ENCODE results near the gene ARHGEF16.
A peak's percentile ranks its signal among the peaks of the same experiment; 100 is the strongest.

The ARHGEF16 gene

DNA sequence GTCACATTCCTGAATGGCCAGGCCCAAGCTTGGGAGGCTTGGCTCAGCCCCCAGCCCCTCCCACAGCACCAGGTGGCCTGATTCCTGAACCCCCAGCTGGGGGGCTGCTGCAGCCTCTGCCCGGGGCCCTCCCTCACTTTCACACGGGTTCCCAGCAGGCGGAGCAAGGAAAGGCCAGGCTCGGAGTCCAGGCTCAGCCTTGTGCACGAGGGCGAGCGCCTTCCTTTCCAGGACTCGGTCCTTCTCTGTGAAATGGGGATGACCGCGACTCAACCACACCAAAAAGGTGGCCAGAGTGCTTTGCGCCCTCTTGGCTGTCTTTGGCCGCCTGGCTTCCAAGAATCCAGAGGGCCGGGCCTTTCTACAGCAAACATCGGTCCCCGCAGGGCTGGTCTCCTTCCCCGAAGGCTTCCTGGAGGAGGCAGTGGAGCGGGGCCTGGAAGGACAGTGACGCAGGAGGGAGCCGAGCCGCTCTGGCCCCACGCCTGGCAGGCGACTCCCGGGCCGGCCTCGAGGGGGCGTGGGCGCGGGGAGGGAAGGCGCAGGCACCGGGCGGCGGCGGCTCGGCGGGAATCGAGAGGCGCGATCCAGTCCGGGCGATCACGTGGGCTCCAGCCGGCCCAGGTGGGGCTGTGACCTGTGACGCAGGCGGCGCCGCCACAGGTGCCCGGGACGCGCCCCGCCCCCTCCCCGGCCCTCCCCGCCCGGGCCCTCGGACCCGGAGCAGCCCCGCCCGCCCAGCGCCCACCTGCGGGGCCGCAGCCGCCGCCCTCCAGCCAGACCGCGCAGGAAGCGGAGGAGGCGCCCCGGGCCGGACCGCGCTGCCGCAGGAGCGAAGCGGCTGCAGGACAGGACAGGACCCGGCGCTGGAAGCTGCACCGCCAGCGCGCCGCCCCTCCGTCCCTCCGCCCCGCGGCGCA is at the start of gene ARHGEF16:
ARHGEF16 (plus strand) TSS at position 775 of the 920 bp plus-strand sequence. CDS start 8,420 bp downstream, outside the sequence.
- Mint-ChIP-seq H3K4me1 (ENCODE audit: low read depth) (peaks cover 2% of the 10 kb centered on the region), H3K27ac (no peak within 1 kb of the TSS), H3K36me3 (ENCODE audit: low read depth) (no peaks in the 10 kb centered on the region), H3K4me3 (peak within 1 kb of the TSS; percentile 51), H3K27me3 (peaks cover 8% of the 10 kb centered on the region), H3K9me3 (no peaks in the 10 kb centered on the region)

DNA sequence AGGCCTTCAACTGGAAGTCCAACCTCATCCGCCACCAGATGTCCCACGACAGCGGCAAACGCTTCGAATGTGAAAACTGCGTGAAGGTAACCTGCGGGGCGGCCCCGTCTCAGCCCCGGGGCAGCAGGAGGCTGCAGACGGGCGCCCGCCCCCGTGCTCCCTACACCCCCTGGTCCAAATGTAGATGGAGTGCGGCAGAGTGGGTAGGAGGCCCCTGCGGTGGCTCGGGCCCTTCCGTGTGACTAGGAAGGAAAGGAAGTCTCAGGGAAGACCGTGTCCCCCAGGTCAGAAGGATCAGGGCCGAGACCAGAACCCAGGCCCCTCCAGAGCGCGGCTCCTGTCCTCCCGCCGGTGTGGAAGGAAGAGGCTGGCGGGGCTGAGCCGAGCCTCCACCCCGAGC is 49.7 kb upstream of the ARHGEF16 start:
- Mint-ChIP-seq H3K27me3 (no peaks in the 10 kb centered on the region), H3K4me1 (ENCODE audit: low read depth) (no peaks in the 10 kb centered on the region), H3K9me3 (no peaks in the 10 kb centered on the region), H3K4me3 (no peak overlapping the region), H3K36me3 (ENCODE audit: low read depth) (no peaks in the 10 kb centered on the region), H3K27ac (no peak overlapping the region)

DNA sequence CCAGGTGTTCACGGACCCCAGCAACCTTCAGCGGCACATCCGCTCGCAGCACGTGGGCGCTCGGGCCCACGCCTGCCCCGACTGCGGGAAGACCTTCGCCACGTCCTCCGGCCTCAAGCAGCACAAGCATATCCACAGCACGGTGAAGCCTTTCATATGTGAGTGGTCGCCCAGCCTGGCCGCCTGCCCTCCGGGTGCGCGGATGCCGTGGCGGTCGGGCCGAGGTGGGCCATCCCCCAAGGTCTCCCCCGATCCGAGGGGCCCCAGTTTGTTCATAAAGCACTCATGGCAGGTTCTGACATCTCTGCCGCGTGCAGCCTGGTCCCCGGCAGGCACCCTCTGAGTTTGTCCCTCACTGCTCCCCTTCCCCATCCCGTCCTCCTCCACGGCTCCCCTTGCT is 49.0 kb upstream of the ARHGEF16 start:
- Mint-ChIP-seq H3K27ac (no peak overlapping the region), H3K4me3 (no peak overlapping the region), H3K9me3 (no peaks in the 10 kb centered on the region), H3K36me3 (ENCODE audit: low read depth) (no peaks in the 10 kb centered on the region), H3K4me1 (ENCODE audit: low read depth) (no peaks in the 10 kb centered on the region), H3K27me3 (no peaks in the 10 kb centered on the region)

DNA sequence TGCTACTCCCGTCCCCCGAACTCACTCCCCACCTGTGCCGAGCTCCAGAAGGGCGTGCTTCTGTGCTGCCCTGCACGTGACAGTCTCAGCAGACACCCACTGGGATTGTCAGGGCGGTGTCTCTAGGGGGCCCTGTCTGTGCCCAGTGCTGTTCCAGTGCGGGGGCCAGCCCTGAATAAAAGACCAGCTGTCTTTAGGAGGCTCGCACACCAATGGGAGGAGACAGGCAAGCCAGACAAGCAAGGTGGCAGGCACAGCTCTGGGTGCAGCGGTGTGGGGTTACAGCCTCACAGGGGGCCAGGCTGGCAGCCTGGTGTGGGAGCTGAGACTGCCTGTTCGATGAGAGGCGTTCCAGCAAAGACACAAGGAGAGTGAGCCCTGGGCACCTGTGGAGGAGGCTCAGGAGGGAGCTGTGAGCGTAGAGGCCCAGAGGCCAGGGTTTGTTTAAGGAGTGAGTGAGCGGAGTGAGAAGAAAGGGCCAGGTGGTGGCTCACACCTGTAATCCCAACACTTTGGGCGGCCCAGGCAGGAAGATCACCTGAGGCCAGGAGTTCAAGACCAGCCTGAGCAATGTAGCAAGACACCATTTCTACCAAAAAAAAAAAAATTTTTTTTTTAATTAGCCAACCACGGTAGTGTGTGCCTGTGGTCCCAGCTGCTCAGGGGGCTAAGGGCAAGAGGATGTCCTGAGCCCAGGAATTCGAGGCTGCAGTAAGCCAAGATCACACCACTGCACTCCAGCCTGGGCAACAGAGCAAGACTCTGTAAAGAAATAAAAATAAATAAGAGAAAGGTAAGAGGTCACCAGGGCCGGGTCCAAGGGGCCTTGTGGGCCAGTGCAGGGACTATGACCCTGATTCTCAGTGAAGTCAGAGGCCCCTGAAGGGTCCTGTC is 48.2 kb upstream of the ARHGEF16 start:
- Mint-ChIP-seq H3K27me3 (no peaks in the 10 kb centered on the region), H3K9me3 (no peaks in the 10 kb centered on the region), H3K4me1 (ENCODE audit: low read depth) (no peaks in the 10 kb centered on the region), H3K36me3 (ENCODE audit: low read depth) (no peaks in the 10 kb centered on the region), H3K4me3 (no peak overlapping the region), H3K27ac (no peak overlapping the region)

GRCh38 chr1:3407021-3407420 is 47.4 kb upstream of the ARHGEF16 start:
- H3K9me3 Mint-ChIP-seq = no peaks in the 10 kb centered on the region
- no peaks in the 10 kb centered on the region for H3K27me3 Mint-ChIP-seq
- H3K4me3 Mint-ChIP-seq = no peak overlapping the region
- H3K36me3 Mint-ChIP-seq (ENCODE audit: low read depth) = no peaks in the 10 kb centered on the region
- H3K27ac Mint-ChIP-seq = no peak overlapping the region
- no peaks in the 10 kb centered on the region for H3K4me1 Mint-ChIP-seq (ENCODE audit: low read depth)

DNA sequence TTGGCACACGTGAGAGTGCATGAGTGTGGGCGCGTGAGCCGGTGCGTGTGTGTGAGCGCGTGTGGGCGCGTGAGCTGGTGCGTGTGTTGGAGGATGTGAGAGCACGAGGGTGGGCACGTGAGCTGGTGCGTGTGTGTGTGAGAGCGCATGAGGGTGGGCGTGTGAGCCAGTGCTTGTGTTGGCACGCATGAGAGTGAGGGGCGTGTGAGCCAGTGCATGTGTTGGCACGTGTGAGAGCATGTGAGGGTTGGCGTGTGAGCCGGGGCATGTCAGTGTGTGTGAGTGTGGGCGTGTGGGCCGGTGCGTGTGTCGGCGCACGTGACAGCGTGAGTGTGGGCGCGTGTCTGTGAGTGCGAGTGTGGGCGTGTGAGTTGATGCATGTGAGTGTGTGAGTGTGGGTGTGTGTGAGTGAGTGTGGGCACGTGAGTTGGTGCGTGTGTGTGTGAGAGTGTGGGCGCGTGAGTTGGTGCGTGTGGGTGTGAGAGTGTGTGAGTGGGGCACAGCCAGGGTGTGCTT is 45.7 kb upstream of the ARHGEF16 start:
- no peak overlapping the region for H3K4me3 Mint-ChIP-seq
- no peaks in the 10 kb centered on the region for H3K9me3 Mint-ChIP-seq
- no peaks in the 10 kb centered on the region for H3K4me1 Mint-ChIP-seq (ENCODE audit: low read depth)
- no peaks in the 10 kb centered on the region for H3K27me3 Mint-ChIP-seq
- no peaks in the 10 kb centered on the region for H3K36me3 Mint-ChIP-seq (ENCODE audit: low read depth)
- no peak overlapping the region for H3K27ac Mint-ChIP-seq

DNA sequence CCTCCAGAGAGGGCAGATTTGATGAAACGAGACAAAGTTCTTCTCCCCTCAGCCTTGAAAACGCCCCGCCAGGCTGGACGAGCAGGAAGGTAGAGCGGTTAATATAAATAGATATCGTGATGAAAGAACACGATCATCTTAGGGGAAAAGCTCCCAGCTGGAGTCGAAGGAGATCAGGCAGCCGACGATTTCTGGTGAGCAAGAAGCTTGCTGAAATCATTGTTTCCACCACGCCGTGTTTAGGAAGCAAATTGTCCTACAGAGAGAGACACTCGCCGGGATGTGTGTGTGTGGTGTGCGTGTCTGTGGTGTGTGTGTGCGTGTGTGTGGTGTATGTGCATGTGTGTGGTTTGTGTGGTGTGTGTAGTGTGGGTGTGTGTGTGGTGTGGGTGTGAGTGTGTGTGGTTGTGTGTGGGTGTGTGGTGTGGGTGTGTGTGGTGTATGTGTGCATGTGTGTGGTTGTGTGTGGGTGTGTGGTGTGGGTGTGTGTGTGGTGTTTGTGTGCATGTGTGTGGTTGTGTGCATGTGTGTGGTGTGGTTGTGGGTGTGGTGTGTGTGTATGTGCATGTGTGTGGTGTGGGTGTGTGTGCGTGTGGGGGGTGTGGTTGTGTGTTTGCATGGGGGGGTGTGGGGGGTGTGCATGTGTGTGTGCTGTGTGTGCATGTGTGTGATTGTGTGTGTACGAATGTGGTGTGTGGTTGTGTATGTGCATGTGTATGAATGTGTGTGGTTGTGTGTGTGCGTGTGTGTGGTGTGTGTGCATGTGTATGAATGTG is 44.9 kb upstream of the ARHGEF16 start:
- Mint-ChIP-seq H3K4me1 (ENCODE audit: low read depth) (no peaks in the 10 kb centered on the region), H3K4me3 (no peak overlapping the region), H3K27ac (no peak overlapping the region), H3K27me3 (no peaks in the 10 kb centered on the region), H3K36me3 (ENCODE audit: low read depth) (no peaks in the 10 kb centered on the region), H3K9me3 (no peaks in the 10 kb centered on the region)

GRCh38 chr1:3410142-3410925 is 44.1 kb upstream of the ARHGEF16 start:
- no peak overlapping the region for H3K27ac Mint-ChIP-seq
- H3K4me3 Mint-ChIP-seq = no peak overlapping the region
- H3K36me3 Mint-ChIP-seq (ENCODE audit: low read depth) = no peaks in the 10 kb centered on the region
- no peaks in the 10 kb centered on the region for H3K27me3 Mint-ChIP-seq
- H3K9me3 Mint-ChIP-seq = no peaks in the 10 kb centered on the region
- H3K4me1 Mint-ChIP-seq (ENCODE audit: low read depth) = no peaks in the 10 kb centered on the region

GRCh38 chr1:3411806-3412205 is 42.7 kb upstream of the ARHGEF16 start:
- Mint-ChIP-seq H3K36me3 (ENCODE audit: low read depth) (no peaks in the 10 kb centered on the region), H3K9me3 (no peaks in the 10 kb centered on the region), H3K27me3 (no peaks in the 10 kb centered on the region), H3K4me3 (no peak overlapping the region), H3K27ac (no peak overlapping the region), H3K4me1 (ENCODE audit: low read depth) (no peaks in the 10 kb centered on the region)

DNA sequence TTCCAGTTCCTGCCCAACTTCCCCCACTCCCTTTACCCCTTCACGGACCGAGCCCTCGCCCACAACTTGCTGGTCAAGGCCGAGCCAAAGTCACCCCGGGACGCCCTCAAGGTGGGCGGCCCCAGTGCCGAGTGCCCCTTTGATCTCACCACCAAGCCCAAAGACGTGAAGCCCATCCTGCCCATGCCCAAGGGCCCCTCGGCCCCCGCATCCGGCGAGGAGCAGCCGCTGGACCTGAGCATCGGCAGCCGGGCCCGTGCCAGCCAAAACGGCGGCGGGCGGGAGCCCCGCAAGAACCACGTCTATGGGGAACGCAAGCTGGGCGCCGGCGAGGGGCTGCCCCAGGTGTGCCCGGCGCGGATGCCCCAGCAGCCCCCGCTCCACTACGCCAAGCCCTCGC is 42.1 kb upstream of the ARHGEF16 start:
- H3K4me1 Mint-ChIP-seq (ENCODE audit: low read depth) = no peaks in the 10 kb centered on the region

DNA sequence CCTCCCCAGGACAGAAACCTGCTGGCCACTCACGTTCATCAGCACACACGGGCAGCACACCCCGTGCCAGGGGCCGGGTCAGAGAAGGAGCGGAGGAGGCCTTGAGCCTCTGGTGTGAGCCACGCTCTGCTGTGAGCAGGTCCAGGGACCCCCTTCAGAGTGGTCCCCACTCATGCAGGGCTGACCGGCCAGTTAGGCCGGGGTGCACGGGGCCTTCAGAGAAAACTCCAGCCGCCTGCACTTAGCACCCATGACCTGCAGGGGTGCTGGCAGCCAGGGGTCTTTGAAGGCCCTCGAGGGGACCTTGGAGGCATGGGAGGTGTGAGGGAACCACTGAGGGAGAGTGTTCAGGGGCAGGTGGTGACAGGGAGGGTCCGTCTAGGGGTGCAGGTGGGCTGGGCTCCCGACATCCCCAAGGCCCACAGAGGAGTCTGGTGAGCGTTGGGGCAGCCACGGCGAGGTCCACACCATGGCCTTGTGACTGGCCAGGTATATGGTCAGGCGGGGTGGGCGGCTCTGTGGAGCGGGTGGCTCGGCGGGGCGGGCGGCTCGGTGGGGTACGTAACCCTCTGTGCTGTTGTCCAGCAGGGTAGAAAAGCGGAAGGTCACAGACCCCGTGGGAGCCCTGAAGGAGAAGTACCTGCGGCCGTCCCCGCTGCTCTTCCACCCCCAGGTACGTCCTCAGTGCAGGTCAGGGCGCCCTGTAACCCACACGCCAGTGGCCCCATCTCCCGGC is 40.3 kb upstream of the ARHGEF16 start:
- peaks cover 3% of the 10 kb centered on the region for H3K27me3 Mint-ChIP-seq
- H3K9me3 Mint-ChIP-seq = no peaks in the 10 kb centered on the region
- H3K27ac Mint-ChIP-seq = no peak overlapping the region
- no peak overlapping the region for H3K4me3 Mint-ChIP-seq
- no peaks in the 10 kb centered on the region for H3K4me1 Mint-ChIP-seq (ENCODE audit: low read depth)
- no peaks in the 10 kb centered on the region for H3K36me3 Mint-ChIP-seq (ENCODE audit: low read depth)

More for the DNA sequence above, 42.1 kb upstream of the ARHGEF16 start:
- Mint-ChIP-seq H3K36me3 (ENCODE audit: low read depth) (no peaks in the 10 kb centered on the region), H3K27ac (no peak overlapping the region), H3K9me3 (no peaks in the 10 kb centered on the region), H3K4me3 (no peak overlapping the region), H3K27me3 (peaks cover 3% of the 10 kb centered on the region)

DNA sequence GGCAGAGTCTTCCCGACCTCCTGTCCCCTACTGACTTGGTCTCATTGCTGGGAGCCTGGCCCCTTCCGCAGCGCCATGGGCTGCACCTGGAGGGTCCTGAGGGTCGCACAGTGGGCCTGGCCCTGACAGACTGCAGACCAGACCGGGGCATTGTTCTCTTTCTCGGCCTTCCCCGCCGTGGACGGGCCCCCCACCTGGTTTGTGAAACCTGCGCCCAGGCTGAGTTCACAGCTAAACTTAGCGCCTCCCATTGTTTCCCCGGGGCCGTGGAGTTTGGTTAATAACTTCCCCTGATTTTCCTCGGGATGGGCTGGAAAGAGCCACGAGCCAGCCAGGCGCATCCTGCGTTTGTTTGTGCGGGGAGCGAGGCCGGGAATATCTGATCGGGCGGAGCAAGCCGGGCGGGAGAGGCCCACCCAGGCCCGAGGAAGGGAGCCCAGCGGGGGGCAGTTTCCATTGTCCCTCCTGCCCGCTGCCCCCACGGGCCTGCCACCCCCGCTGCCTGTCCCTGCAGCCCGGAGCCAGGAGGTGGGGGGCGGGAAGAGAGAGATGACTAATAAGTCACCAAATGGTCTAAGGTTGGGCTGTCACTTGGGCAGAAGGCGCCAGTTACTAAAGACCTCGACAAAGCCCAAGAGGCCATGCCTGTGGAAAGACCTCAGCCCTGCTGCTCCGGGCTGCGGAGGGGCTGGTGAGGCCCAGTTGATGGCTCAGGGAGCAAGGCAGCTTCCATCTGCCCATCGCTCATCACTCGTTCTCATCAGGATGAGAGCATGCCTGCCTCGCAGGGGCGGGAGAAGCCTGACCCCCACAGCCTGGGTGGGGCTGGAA is 39.0 kb upstream of the ARHGEF16 start:
- Mint-ChIP-seq H3K36me3 (ENCODE audit: low read depth) (no peaks in the 10 kb centered on the region), H3K27ac (no peak overlapping the region), H3K27me3 (peaks cover 3% of the 10 kb centered on the region), H3K4me3 (no peak overlapping the region), H3K9me3 (no peaks in the 10 kb centered on the region), H3K4me1 (ENCODE audit: low read depth) (no peaks in the 10 kb centered on the region)

Measured in stimulated activated naive CD8-positive, alpha-beta T cell treated with anti-CD3 and anti-CD28 coated beads, Interleukin-15, Interleukin-2, amounts not matched to agents 100 ng/mL and 50 ng/mL, for 24 hours (primary cell).